Measurements from ENCODE around the gene NSUN2.
"Not testable (repeated sequence)": the region's sequence is repeated elsewhere in the genome, so short reads cannot be mapped to it uniquely, and the experiment has no call there.

Gene NSUN2

GRCh38 chr5:6582507-6583048 is 50.3 kb downstream of the NSUN2 start:
- no peak for DNase-seq (ENCODE audit: low read depth)

- DNase-seq (ENCODE audit: low read depth) = no peak
Measured at GRCh38 chr5:6581559-6582426, 51.1 kb downstream of the NSUN2 start.

GRCh38 chr5:6581090-6581489 is 51.8 kb downstream of the NSUN2 start:
- no peak for DNase-seq (ENCODE audit: low read depth)

- no peak for DNase-seq (ENCODE audit: low read depth)
Measured at GRCh38 chr5:6579535-6579934, 53.3 kb downstream of the NSUN2 start.

GRCh38 chr5:6578676-6579343 is 54.0 kb downstream of the NSUN2 start:
- DNase-seq (ENCODE audit: low read depth) = no peak

GRCh38 chr5:6576861-6577501 is 55.9 kb downstream of the NSUN2 start:
- no peak for DNase-seq (ENCODE audit: low read depth)

GRCh38 chr5:6574537-6575245 is 58.2 kb downstream of the NSUN2 start:
- no peak for DNase-seq (ENCODE audit: low read depth)

GRCh38 chr5:6574111-6574510 is 58.7 kb downstream of the NSUN2 start:
- DNase-seq (ENCODE audit: low read depth) = no peak

GRCh38 chr5:6573651-6574101 is 59.2 kb downstream of the NSUN2 start:
- no peak for DNase-seq (ENCODE audit: low read depth)

- DNase-seq (ENCODE audit: low read depth) = no peak
Measured at GRCh38 chr5:6572825-6573380, 59.9 kb downstream of the NSUN2 start.

- no peak for DNase-seq (ENCODE audit: low read depth)
Measured at GRCh38 chr5:6572086-6572824, 60.6 kb downstream of the NSUN2 start.

- not testable (repeated sequence) for DNase-seq (ENCODE audit: low read depth)
Measured at GRCh38 chr5:6571607-6572006, 61.2 kb downstream of the NSUN2 start.

GRCh38 chr5:6570530-6570929 is 62.3 kb downstream of the NSUN2 start:
- DNase-seq (ENCODE audit: low read depth) = no peak

- no peak for DNase-seq (ENCODE audit: low read depth)
Measured at GRCh38 chr5:6568889-6569288, 64.0 kb downstream of the NSUN2 start.

- DNase-seq (ENCODE audit: low read depth) = no peak
Measured at GRCh38 chr5:6568383-6568782, 64.5 kb downstream of the NSUN2 start.

- no peak for DNase-seq (ENCODE audit: low read depth)
Measured at GRCh38 chr5:6567835-6568234, 65.0 kb downstream of the NSUN2 start.

- DNase-seq (ENCODE audit: low read depth) = no peak
Measured at GRCh38 chr5:6567068-6567467, 65.8 kb downstream of the NSUN2 start.

GRCh38 chr5:6565492-6565891 is 67.4 kb downstream of the NSUN2 start:
- DNase-seq (ENCODE audit: low read depth) = no peak

- DNase-seq (ENCODE audit: low read depth) = no peak
Measured at GRCh38 chr5:6557807-6558575, 74.9 kb downstream of the NSUN2 start.

GRCh38 chr5:6556802-6557102 is 76.1 kb downstream of the NSUN2 start:
- no peak for DNase-seq (ENCODE audit: low read depth)

Data from stimulated activated CD4-positive, alpha-beta T cell treated with anti-CD3 and anti-CD28 coated beads, Interleukin-2, amount 100 ng/mL, for 4 hours (primary cell).